K562 (cell line): ENCODE measurements around the gene ARHGAP26. TPM values are rescaled to one million over a fixed set of nuclear protein-coding genes. Genes with fewer than 3 reads are reported as not detected.

Experiments used
- ATAC-seq: fragments of 200-7000 bp; cut with Tn5 transposase; 3 replicates; pipeline ENCODE4 v1.9.1; 2020; ENCODE audit warnings: moderate library complexity
- BruUV-seq: library from RNA; stranded (reverse); fragments of 400-500 nt; replicated peaks from 2 replicates; lab custom pipeline; 2021; lab: Mats Ljungman, UMichigan
- CTCF ChIA-PET: fragments of 300-600 bp; formaldehyde crosslinking; extraction: SDS; loops from one replicate; lab custom pipeline; 2021; ENCODE audit warnings: low intra/inter-chr PET ratio; lab: Yijun Ruan, JAX
- POLR2A ChIA-PET: fragments of 300-600, 350-650 bp; sonication (Branson Sonifier 250); formaldehyde crosslinking; extraction: SDS; loops from one replicate; lab custom pipeline; 2021; ENCODE audit warnings: antibody characterized with exemption, inconsistent platforms; lab: Yijun Ruan, JAX
- DNase-seq, 4 experiments: peaks; one replicate each; pipeline versions ENCODE4 v3.0.0 to v3.0.0-alpha.2; 2011 to 2018; ENCODE audit warnings: low spot score in 3 of 4, mixed read lengths in 3 of 4; ENCODE audit errors: extremely low read depth in 1 of 4
- FAIRE-seq: peaks from 2 replicates; lab custom pipeline; 2011; peaks lifted over from hg19 to GRCh38; lab: Jason Lieb, UNC
- H2AFZ ChIP-seq: 2 replicates; pipeline ENCODE4 v1.6.0; 2011; ENCODE audit warnings: low read depth, low read length, control low read depth, inconsistent platforms
- H3K27ac ChIP-seq: fragments of 200-600 bp; 3 replicates; pipeline ENCODE4 v1.8.0; 2011; ENCODE audit warnings: low read depth, mild to moderate bottlenecking, control low read depth, inconsistent platforms, low read length, moderate library complexity, mixed read lengths; ENCODE audit errors: extremely low read depth
- H3K27me3 ChIP-seq, 2 experiments: fragments of 300-600 bp in 1 of 2; 2 replicates in 1 of 2; 3 replicates in 1 of 2; pipeline versions ENCODE4 v1.6.0 to v1.8.0; 2011; ENCODE audit warnings: inconsistent platforms in 2 of 2, low read length in 2 of 2, mild to moderate bottlenecking in 1 of 2, mixed read lengths in 1 of 2, moderate library complexity in 1 of 2; ENCODE audit not compliant: control insufficient read depth in 2 of 2, insufficient read depth in 2 of 2
- H3K36me3 ChIP-seq: fragments of 300-600 bp; 3 replicates; pipeline ENCODE4 v1.8.0; 2011; ENCODE audit warnings: mild to moderate bottlenecking, low read length, inconsistent platforms; ENCODE audit not compliant: control insufficient read depth, insufficient read depth
- H3K4me1 ChIP-seq, 2 experiments: fragments of 200-600 bp in 1 of 2; replicated peaks in 1 of 2; 2 replicates in 1 of 2; 3 replicates in 1 of 2; pipeline versions ENCODE4 v1.5.1 to v1.8.0; 2011; ENCODE audit warnings: inconsistent platforms in 2 of 2, low read length in 2 of 2, mild to moderate bottlenecking in 1 of 2, mixed read lengths in 1 of 2, moderate library complexity in 1 of 2; ENCODE audit not compliant: control insufficient read depth in 2 of 2, insufficient read depth in 2 of 2
- H3K4me2 ChIP-seq: 2 replicates; pipeline ENCODE4 v1.6.1; 2011; ENCODE audit warnings: low read length, control low read depth, inconsistent platforms, mixed read lengths; ENCODE audit not compliant: insufficient read depth
- H3K4me3 ChIP-seq: fragments of 200-600 bp; sonication (generic), shearing (Covaris generic); 2 replicates; pipeline ENCODE4 v1.5.1; 2016; ENCODE audit warnings: control low read depth, inconsistent platforms
- H3K79me2 ChIP-seq: fragments of 200-600 bp; 3 replicates; pipeline ENCODE4 v1.8.0; 2011; ENCODE audit warnings: low read length, inconsistent platforms; ENCODE audit not compliant: control insufficient read depth, insufficient read depth
- H3K9ac ChIP-seq, 2 experiments: 2 replicates each; pipeline versions ENCODE4 v1.6.0 to v1.6.1; 2011; ENCODE audit warnings: low read depth in 2 of 2, low read length in 2 of 2, control low read depth in 1 of 2, inconsistent platforms in 1 of 2, mild to moderate bottlenecking in 1 of 2, mixed read lengths in 1 of 2; ENCODE audit not compliant: insufficient read depth in 1 of 2
- H3K9me1 ChIP-seq: one replicate; pipeline ENCODE4 v1.6.0; 2011; ENCODE audit warnings: inconsistent platforms, mild to moderate bottlenecking, low read length, moderate library complexity; ENCODE audit not compliant: control insufficient read depth, insufficient read depth
- H3K9me3 ChIP-seq: replicated peaks from 2 replicates; pipeline ENCODE4 v1.5.1; 2011; ENCODE audit warnings: low read depth, low read length, inconsistent platforms; ENCODE audit not compliant: control insufficient read depth, insufficient read depth
- H4K20me1 ChIP-seq: replicated peaks from 2 replicates; pipeline ENCODE4 v1.6.1; 2011; ENCODE audit warnings: low read length, inconsistent platforms, mixed read lengths; ENCODE audit not compliant: control insufficient read depth, insufficient read depth
- BHLHE40 ChIP-seq: IDR thresholded peaks from 2 replicates; pipeline ENCODE4 v1.6.1; 2011; ENCODE audit warnings: low read length, improper control_type of control experiment
- CBFA2T3 ChIP-seq: fragments of 450-650 bp; IDR thresholded peaks from 2 replicates; pipeline ENCODE4 v1.6.1; 2017
- DDX20 ChIP-seq: fragments of 450-650 bp; IDR thresholded peaks from 2 replicates; pipeline ENCODE4 v1.6.1; 2016; ENCODE audit warnings: missing genetic modification characterization, low read depth, mild to moderate bottlenecking, missing compliant biosample characterization, moderate library complexity
- DIDO1 ChIP-seq: fragments of 450-650 bp; IDR thresholded peaks from 2 replicates; pipeline ENCODE4 v1.6.1; 2016; ENCODE audit warnings: low read depth, missing biosample characterization, missing genetic modification characterization
- GATAD2B ChIP-seq: fragments of 450-650 bp; IDR thresholded peaks from 2 replicates; pipeline ENCODE4 v1.6.1; 2017; ENCODE audit warnings: mild to moderate bottlenecking, borderline replicate concordance
- GTF2A2 ChIP-seq: IDR thresholded peaks from 2 replicates; pipeline ENCODE4 v1.6.1; 2016; ENCODE audit warnings: mild to moderate bottlenecking, missing genetic modification characterization, missing compliant biosample characterization
- L3MBTL2 ChIP-seq: fragments of 450-650 bp; IDR thresholded peaks from 2 replicates; pipeline ENCODE4 v1.6.1; 2016; ENCODE audit warnings: mild to moderate bottlenecking, moderate library complexity
- MCM2 ChIP-seq: fragments of 450-650 bp; IDR thresholded peaks from 2 replicates; pipeline ENCODE4 v1.6.1; 2017; ENCODE audit warnings: low read depth, mild to moderate bottlenecking
- MYNN ChIP-seq, 2 experiments: sonication (generic); formaldehyde crosslinking in 1 of 2; IDR thresholded peaks; 2 replicates each; pipeline versions ENCODE4 v1.5.0 to v1.6.1; 2016 to 2020; ENCODE audit warnings: antibody characterized with exemption in 1 of 2, missing genetic modification reagents in 1 of 2
- NFE2 ChIP-seq: IDR thresholded peaks from 2 replicates; pipeline ENCODE4 v1.6.1; 2014; ENCODE audit warnings: antibody characterized with exemption, low read depth
- RAD21 ChIP-seq, 2 experiments: fragments of 250-450 bp in 1 of 2; fragments of 450-650 bp in 1 of 2; sonication (Bioruptor Pico) in 1 of 2; formaldehyde crosslinking in 1 of 2; IDR thresholded peaks in 1 of 2; conservative IDR thresholded peaks in 1 of 2; 2 replicates each; pipeline versions ENCODE4 v1.4.0 to v1.8.0; 2020 to 2022; ENCODE audit warnings: mild to moderate bottlenecking in 2 of 2, moderate library complexity in 1 of 2
- SMARCE1 ChIP-seq: fragments of 450-650 bp; IDR thresholded peaks from 2 replicates; pipeline ENCODE4 v1.7.1; 2016; ENCODE audit warnings: mild to moderate bottlenecking
- SPI1 ChIP-seq: IDR thresholded peaks from 2 replicates; pipeline ENCODE4 v1.6.1; 2011; ENCODE audit warnings: low read depth, low read length, control low read depth, borderline replicate concordance
- STAT5B ChIP-seq: fragments of 250-450 bp; sonication (Bioruptor Pico); IDR thresholded peaks from 2 replicates; pipeline ENCODE4 v1.8.0; 2021; ENCODE audit warnings: mild to moderate bottlenecking, inconsistent platforms
- TAL1 ChIP-seq: fragments of 450-650 bp; IDR thresholded peaks from 2 replicates; pipeline ENCODE4 v1.6.1; 2016; ENCODE audit warnings: mild to moderate bottlenecking
- ZKSCAN8 ChIP-seq: fragments of 200-800 bp; sonication (Bioruptor generic); IDR thresholded peaks from 2 replicates; pipeline ENCODE4 v1.6.1; 2016; ENCODE audit warnings: missing genetic modification characterization, missing compliant biosample characterization
- ZNF133 ChIP-seq: fragments of 250-450 bp; sonication (Bioruptor Pico); IDR thresholded peaks from 2 replicates; pipeline ENCODE4 v1.4.0; 2020; ENCODE audit warnings: mild to moderate bottlenecking
- WGBS: fragments of 100-300 bp; shearing (Covaris generic); methylation state at CpG from one replicate; pipeline ENCODE4 v1.1.6; 2016; ENCODE audit warnings: low coverage, mixed read lengths; ENCODE audit not compliant: insufficient coverage; ENCODE audit errors: missing lambda C conversion rate; 5-methylcytosine and 5-hydroxymethylcytosine counted together
- in situ Hi-C: fragments of 300-500 bp; cut with MboI; formaldehyde crosslinking; loops from 4 replicates; pipeline ENCODE4 v1.15.0; 2018; ENCODE audit warnings: inconsistent platforms, mixed read lengths
- intact Hi-C: fragments of 100-400 bp; cut with micrococcal nuclease; formaldehyde crosslinking; loops from 2 replicates; pipeline ENCODE4 v1.14.2; 2022
- polyA plus RNA-seq, 8 experiments: library from polyadenylated mRNA; depleted of rRNA in 4 of 8; stranded (reverse) in 5 of 8; unstranded in 3 of 8; fragments of >200 nt; fragmentation: Nextera tagmentation in 2 of 8; fragmentation: Illumina TruSeq in 1 of 8; extraction: Ambion mirVana in 2 of 8; extraction: Trizol in 1 of 8; gene quantifications; 2 replicates each; pipeline versions ENCODE4 v1.2.1 to v1.2.3, GENCODE V29; 2011 to 2014; ENCODE audit warnings: inconsistent platforms in 1 of 8, missing spikeins in 1 of 8
- total RNA-seq, 7 experiments: library from RNA; depleted of rRNA in 6 of 7; stranded (reverse); fragments of >200 nt in 6 of 7; fragmentation: Illumina TruSeq in 2 of 7; extraction: Trizol in 2 of 7; gene quantifications; 2 replicates each; pipeline versions ENCODE4 v1.2.1 to v1.2.3, GENCODE V29; 2011 to 2021; ENCODE audit warnings: low replicate concordance in 1 of 7
- TF ChIP-seq, protein P1 (sequence below), 3 experiments: fragments of 200-800 bp in 1 of 3; sonication (Bioruptor generic) in 1 of 3; sonication (generic) in 1 of 3; formaldehyde crosslinking in 1 of 3; IDR thresholded peaks; 2 replicates each; pipeline versions ENCODE4 v1.6.1 to v1.8.0; 2016 to 2022; ENCODE audit warnings: mild to moderate bottlenecking in 2 of 3, missing compliant biosample characterization in 2 of 3, missing genetic modification characterization in 2 of 3, missing genetic modification reagents in 1 of 3

The ARHGAP26 gene
- total and polyA plus RNA-seq, 9 of the 15 experiments (the other 6 are each of a cell fraction or from before 2014, with no cell fraction given), result 0.13 to 1.1 (median 0.55) TPM

DNA sequence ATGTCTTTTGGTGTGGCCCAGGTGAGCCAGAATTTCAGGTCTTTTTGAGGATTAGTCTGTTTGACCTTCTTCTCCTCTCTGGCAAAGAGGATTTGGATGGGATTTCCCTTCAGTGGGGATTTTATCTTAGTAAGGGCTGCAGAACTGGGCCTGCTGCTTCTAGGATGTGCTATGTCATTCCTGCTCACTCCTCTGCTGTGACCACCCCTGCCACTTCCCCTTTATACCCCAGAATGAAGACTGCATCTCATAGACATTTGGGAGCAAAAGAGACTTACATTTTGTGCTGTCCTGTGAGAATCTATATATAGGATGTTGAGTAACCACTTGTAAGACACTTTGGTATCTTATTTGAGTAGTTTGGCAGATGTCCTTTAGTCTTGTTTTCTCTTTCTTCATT lies 76.2 kb downstream of the ARHGAP26 start:
- POLR2A ChIA-PET, result no interaction called here
- FAIRE-seq, result no peak
- no peaks in the 10 kb centered on the region for H3K36me3 ChIP-seq

DNA sequence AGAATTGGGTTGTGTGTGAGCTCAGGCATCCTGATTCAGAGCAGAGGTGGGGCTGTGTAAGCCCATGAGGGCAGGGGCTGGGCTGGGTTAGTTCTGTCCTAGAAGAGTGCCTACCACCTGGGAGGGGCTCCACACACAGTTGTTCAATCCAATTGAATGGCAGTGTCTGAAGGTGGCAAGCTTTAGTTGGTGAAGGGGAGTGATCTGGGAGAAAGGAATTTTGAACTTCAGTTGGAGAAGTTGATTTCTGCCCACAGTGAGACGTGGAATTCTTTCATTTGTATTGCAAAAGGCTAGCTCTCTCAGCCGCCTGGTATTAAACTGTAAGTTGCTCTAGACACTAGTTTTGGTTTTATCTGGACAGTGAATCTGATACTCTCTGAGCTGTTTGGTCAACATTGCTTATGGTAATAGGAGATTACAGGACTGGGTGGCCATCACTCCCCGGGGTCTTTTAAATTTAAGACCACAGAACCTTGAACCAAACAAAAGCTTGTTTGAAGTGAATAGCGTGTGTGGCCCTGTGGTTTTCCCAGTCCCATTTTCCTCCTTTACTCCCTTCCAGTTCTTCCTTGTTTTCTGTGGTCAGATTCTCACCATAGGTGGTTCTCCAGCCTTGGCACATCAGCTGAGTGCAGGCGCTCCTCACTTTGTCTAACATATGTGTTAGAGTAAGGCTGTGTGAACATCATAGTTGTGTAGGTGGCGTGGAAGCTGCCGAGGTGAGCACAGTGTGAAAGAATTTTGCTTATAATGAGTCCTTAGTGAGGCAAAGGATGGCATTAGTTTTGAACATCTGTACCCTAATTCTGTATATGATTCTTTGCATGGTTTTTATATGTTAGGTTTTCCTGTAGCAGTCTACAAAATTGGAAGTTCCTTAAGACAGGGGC lies 78.0 kb downstream of the ARHGAP26 start:
- no peak for FAIRE-seq
- POLR2A ChIA-PET, result no interaction called here

More for the DNA sequence above, 76.2 kb downstream of the ARHGAP26 start:
- CTCF ChIA-PET, result no interaction called here
- no TSS peak for BruUV-seq
- Histone ChIP-seq H3K9me3 (no peaks in the 10 kb centered on the region), H2AFZ (no peak overlapping the region), H3K79me2 (no peaks in the 10 kb centered on the region), H3K9ac (no peak overlapping the region), H3K4me2 (no peak overlapping the region), H3K4me1 (peaks cover 0 to 14% of the 10 kb centered on the region in 2 experiments; a peak in 3 of 5 replicates), H3K27ac (no peak overlapping the region), H3K9me1 (peaks cover 4% of the 10 kb centered on the region), H3K27me3 (peaks cover 2 to 5% of the 10 kb centered on the region in 2 experiments; a peak in 3 of 5 replicates), H3K4me3 (no peak overlapping the region), H4K20me1 (no peaks in the 10 kb centered on the region)
- intact Hi-C loops (no loop called here), in situ Hi-C loops (no loop called here)
- DNase-seq (no peak), ATAC-seq (no peak)
- no peak for TF ChIP-seq MYNN (IDR thresholded peaks at IDR 0.05)
- TF ChIP-seq MYNN (CRISPR knock-in tag; IDR thresholded peaks at IDR 0.05), result no peak
- no peak for TF ChIP-seq DDX20 (tag)
- peak; percentile 93 for TF ChIP-seq SPI1
- TF ChIP-seq RAD21 (CRISPR knock-in tag; conservative IDR thresholded peaks at IDR 0.05 in 1 of 2, IDR thresholded peaks at IDR 0.05 in 1 of 2), result no peak
- no peak for TF ChIP-seq DIDO1
- TF ChIP-seq NFE2, result peak; percentile 51; the same call in 1 of the 2 replicates
- TF ChIP-seq GATAD2B, result no peak

More for the DNA sequence above, 78.0 kb downstream of the ARHGAP26 start:
- WGBS, result 19% methylated on average over 7 of the region's 7 CpGs
- H3K79me2 ChIP-seq, result no peaks in the 10 kb centered on the region
- no peak overlapping the region for H3K4me2 ChIP-seq
- H2AFZ ChIP-seq, result no peak overlapping the region
- H3K27ac ChIP-seq, result no peak overlapping the region
- H3K36me3 ChIP-seq, result no peaks in the 10 kb centered on the region
- no peaks in the 10 kb centered on the region for H4K20me1 ChIP-seq
- in situ Hi-C loops (no loop called here), intact Hi-C loops (no loop called here)
- H3K27me3 ChIP-seq, result peaks cover 0 to 2% of the 10 kb centered on the region in 2 experiments; a peak in 2 of 5 replicates
- peaks cover 0 to 24% of the 10 kb centered on the region in 2 experiments; a peak in 3 of 5 replicates for H3K4me1 ChIP-seq
- BruUV-seq, result no TSS peak
- no peaks in the 10 kb centered on the region for H3K9me3 ChIP-seq
- H3K4me3 ChIP-seq, result no peak overlapping the region
- peaks cover 4% of the 10 kb centered on the region for H3K9me1 ChIP-seq
- no peak for ATAC-seq
- TF ChIP-seq TAL1 (no peak), BHLHE40 (no peak), GTF2A2 (tag) (no peak), SMARCE1 (no peak), ZNF133 (no peak), MCM2 (no peak), STAT5B (CRISPR knock-in tag) (no peak), L3MBTL2 (no peak), ZKSCAN8 (CRISPR knock-in tag) (no peak), CBFA2T3 (no peak)
- TF ChIP-seq, protein P1, sequence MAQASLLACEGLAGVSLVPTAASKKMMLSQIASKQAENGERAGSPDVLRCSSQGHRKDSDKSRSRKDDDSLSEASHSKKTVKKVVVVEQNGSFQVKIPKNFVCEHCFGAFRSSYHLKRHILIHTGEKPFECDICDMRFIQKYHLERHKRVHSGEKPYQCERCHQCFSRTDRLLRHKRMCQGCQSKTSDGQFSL (CRISPR knock-in tag; IDR thresholded peaks at IDR 0.05), result no peak
- TF ChIP-seq, protein P1 (tag; IDR thresholded peaks at IDR 0.05), result no peak
- no peak for DNase-seq
- H3K9ac ChIP-seq, result no peak overlapping the region
- CTCF ChIA-PET, result no interaction called here
